ENCODE measurements around the gene PAQR9.

GRCh38 chr3:142973217-142974009 lies 9.9 kb upstream of the PAQR9 start:
- TF ChIP-seq HLTF (IDR thresholded peaks at IDR 0.05) = no peak
- TF ChIP-seq MLX (CRISPR knock-in tag; conservative IDR thresholded peaks at IDR 0.05) = no peak
- TF ChIP-seq CTCF (IDR thresholded peaks at IDR 0.05 in 2 of 3, conservative IDR thresholded peaks at IDR 0.05 in 1 of 3; ENCODE audit: insufficient read depth in 2 of 3, low read depth in 1 of 3, low read length in 3 of 3) = no peak
- TF ChIP-seq EZH2 (IDR thresholded peaks at IDR 0.05; ENCODE audit: borderline replicate concordance, low read depth, low read length) = no peak
- no peak for TF ChIP-seq SMARCB1 (IDR thresholded peaks at IDR 0.05; ENCODE audit: insufficient read length, low read depth)
- TF ChIP-seq SMC3 (conservative IDR thresholded peaks at IDR 0.05; ENCODE audit: insufficient read depth, low read depth, low read length) = no peak
- TF ChIP-seq FOSL1 (tag; conservative IDR thresholded peaks at IDR 0.05) = no peak
- no peak for TF ChIP-seq POLR2AphosphoS5 (IDR thresholded peaks at IDR 0.05; ENCODE audit: control insufficient read depth, insufficient read depth, low read depth, low read length)
- no peak for TF ChIP-seq CBX3 (IDR thresholded peaks at IDR 0.05; ENCODE audit: borderline replicate concordance in 1 of 2, low read length in 2 of 2)
- no peak for TF ChIP-seq ZNF609 (CRISPR knock-in tag; IDR thresholded peaks at IDR 0.05; ENCODE audit: borderline replicate concordance)
- TF ChIP-seq ZBTB11 (CRISPR knock-in tag; IDR thresholded peaks at IDR 0.05) = no peak

Data from K562 (cell line).